Stimulated activated CD4-positive, alpha-beta T cell treated with anti-CD3 and anti-CD28 coated beads, Interleukin-1b, Interleukin-23, amount 100 ng/mL, for 48 hours (primary cell): Measurements from ENCODE around the gene TMEM147.

Source experiments
- DNase-seq: peaks from one replicate; pipeline ENCODE4 v3.0.0-alpha.2; 2020

TMEM147 gene

DNA sequence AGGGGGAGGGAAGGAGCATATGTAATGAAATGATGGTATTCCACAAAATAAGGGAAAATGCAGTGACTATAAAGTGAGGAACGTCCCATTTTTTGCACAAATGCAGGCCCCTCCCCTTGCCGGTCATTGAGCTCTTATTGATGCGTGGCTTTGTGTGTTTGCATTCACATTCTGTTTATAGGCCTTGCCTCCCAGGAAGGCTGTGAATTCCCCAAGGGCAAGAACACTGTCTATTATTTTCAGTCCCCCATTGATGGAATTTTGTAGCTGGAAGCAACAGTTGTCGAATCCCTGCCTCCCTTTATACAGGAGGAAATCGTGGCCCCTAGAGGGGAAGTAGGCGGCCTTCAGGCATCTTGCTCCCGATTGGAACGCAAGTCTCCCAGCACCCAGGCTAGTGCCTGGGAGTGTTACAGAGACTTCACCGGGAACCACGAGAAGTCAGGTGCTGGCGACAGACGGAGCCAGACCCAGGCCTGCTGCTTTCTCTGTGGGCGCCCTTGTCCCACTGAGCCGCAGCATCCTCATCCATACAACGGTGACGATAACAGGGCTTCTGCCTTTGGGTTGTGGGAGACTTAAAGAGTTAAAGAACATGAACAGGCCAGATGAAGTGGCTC lies 24.2 kb upstream of the TMEM147 start:
- no peak for DNase-seq

DNA sequence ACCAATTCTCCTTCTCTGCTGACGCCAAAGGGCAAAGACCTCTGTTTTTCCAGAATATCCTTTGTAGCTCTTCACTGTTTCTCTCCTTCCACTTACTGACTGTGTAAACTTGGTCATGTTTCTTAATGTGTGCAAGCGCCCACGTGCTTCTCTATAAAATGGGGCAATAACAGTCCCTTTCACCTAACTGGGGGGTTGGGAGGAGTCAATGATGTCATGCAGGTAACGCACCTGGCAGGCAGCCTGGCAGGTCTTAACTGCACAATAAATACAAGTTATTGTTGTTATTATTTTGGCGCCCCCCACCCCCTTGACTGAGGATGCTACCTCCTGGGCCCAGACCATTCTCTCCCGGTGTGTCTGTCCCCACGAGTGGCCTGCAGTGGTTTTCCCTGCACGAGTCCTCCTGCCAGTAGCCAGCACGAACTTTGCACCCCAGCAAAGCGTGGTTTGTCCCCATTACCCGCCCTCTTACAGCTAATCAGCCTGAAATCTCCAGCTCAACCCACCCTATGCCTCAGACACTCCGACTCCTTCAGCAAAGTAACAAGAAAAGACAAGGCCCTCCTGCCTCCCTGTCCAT lies 22.6 kb upstream of the TMEM147 start:
- DNase-seq, result no peak

DNA sequence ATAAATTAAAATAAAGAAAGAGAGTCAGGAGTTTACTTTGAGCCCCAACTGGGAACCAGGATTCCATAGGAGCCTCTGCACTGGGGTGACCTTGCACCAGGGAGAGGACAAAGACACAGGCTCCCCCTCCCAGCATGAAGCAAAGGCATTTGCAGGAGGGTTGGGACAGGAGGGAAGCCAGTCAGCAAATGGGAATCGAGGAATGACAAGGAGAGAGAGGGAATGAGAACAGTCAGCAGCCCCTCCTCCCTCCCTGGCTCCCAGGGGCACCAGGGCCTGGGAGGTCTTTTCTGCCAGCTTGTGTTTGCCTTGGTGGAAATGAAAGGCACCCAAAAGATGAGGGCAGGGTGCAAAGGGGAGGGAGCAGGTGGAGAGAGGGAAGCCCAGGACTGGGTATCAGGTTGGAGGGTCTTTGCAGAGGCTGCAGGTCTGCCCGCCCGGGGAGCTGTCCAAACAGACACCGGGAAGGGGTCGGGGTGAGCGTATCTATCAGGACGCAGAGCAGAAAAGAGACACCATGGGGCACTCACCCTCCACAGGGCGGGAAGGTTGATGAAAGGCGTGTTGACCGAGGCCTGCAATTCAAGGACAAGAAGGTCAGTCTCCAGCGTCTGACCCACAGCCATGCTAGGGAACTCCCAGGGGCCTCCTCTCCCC lies 21.1 kb upstream of the TMEM147 start:
- no peak for DNase-seq

DNA sequence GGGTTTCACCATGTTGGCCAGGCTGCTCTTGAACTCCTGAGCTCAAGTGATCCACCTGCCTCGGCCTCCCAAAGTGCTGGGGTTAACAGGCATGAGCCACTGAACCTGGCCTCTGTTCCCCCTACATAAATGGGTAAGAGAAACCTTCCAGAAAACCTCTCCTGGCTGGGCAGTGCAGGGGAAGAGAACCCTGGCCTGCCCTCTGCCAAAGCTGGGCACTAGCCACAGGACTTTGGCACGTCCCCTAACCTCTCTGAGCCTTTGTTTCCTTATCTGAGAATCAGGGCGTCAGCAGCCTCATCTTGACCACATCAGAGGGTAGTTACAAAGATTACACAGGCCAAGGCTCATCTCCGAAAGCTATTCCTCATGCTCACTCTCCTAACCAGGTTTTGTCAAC lies 19.6 kb upstream of the TMEM147 start:
- no peak for DNase-seq

DNA sequence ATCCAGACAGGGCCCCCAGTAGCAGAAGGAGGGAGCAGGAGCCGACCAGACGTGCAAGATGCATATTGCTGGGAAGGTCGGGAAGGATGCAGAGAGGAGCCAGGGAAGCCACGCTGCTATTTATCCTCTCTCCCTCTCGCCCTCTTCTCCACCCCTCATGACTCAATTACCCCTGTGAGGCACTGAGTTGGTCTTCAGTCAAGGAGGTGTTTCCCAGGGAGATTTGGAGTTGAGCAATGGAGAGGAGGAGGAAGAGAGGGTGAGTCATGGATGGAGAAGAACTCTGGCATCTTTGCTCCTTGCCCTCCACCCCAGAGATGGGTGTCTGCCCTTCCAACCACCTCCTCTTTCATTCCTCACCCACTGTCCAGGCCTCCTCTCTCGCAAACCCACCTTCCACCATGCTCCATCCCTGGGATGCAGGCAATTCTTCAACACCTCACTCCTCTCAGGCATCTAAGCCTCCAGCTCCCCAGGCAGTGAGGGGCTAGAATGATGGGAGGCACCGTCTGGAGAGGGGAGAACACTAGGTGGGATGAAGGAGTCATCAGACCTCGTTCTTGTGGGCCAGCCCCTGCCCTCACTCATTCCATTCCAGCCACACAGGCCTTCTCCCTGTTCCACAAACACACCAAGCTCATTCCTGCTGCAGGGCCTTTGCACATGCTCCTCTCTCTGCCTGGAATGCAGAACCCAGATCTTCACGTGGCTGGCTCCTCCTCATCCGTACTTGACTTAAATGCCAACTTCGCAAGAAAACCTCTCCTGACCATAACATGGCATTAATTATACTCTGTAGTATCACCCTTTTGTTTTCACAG lies 17.0 kb upstream of the TMEM147 start, which contains the start of gene SBSN:
Gene SBSN (minus strand): TSS at position 94 of the 821 bp plus-strand sequence. CDS start 30 bp downstream, at position 64.
- DNase-seq, result no peak

DNA sequence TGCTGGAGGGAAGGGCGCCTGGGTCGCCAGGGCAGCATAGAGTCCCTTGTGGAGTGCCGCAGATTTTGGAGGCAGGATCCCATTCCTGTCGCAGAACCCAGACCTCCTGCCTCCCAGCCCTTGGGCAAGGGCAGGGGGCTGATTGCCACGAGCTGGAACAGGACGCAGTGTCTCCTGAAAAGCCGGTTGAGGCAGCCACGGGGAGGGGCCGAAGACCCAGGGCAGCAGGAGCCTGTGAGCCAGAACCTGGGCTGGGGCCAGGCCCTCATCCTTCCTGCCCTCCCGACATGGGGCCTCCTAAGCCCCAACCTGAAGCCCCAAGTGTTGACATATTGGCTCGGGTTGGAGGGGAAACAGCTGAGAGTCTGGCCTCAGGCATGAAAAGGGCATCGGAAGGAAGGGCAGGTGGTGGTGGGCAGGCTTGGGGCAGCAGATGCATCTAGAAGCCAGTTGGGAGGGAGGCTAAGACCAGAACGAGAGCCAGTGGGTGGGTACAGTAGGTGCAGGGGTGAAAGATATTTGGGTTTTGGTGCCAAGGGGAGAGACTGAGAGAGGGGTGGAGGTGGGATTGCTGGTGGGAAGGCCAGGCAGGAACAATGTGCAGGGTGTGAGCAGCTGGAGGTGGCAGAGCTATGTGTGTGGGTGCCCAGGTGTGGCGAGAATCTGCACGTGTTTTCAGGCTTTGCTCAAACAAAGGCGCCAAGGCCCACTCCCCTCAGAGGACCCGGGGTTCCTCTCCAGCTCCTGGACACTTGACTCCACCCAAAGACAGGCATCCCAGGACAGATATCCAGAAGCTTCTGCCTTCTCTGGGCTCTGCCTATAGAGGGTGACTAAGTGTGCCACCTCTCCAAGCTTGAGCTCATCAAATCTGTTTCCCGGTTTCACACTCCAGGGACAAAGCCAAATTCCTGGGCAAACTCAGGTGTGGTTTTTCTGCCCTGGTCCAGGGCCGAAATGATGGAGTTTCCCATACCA lies 15.9 kb upstream of the TMEM147 start:
- DNase-seq, result no peak

DNA sequence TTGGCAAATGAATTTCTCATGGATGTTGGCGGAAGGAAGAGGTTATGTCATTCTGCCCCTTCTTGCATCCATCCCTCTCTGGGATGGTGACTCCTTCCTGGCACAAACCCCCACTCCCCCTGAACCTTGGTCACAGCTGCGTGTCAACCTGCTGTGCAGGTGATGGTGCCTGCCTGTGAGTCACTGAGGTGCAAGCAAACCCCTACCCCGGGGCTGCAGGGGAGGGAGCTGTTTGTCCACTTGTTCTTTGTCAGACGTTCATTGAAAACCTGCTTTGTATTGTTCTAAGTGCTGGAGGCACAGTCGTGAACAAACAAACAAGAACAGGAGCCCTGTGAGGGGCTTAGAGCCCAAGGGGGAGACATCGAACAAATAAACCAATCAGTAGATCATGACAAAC lies 14.1 kb upstream of the TMEM147 start:
- DNase-seq, result no peak

DNA sequence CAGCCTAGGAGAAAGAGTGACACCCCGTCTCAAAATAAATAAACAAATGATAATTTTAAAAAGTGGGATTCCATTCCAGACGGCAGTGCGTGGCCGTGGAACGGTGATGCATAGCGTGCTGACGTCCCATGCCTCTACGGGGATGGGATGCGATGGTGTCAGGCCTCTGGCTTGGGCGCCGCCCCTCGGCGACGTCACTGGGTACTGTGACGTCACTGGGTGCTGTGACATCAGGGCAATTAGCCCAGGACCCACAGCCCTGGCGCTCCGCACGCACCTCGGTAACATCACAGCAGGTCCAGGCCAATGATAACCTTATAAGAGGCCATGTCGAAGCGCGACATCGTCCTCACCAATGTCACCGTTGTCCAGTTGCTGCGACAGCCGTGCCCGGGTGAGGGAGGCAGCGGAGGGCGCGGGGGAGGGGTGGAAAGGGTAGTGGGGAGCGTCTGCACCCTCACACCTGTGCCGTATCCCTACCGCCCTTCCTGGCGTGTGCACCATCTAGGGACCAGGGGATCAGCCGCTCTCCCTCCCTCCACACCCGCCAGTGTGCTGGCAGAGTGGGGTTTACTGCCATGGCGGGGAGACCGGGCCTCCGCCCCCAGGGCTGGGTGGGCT lies 12.1 kb upstream of the TMEM147 start, which contains the start of gene GAPDHS:
Gene GAPDHS (plus strand): TSS at position 256 of the 621 bp plus-strand sequence. CDS start 72 bp downstream, at position 328.
- DNase-seq, result no peak

DNA sequence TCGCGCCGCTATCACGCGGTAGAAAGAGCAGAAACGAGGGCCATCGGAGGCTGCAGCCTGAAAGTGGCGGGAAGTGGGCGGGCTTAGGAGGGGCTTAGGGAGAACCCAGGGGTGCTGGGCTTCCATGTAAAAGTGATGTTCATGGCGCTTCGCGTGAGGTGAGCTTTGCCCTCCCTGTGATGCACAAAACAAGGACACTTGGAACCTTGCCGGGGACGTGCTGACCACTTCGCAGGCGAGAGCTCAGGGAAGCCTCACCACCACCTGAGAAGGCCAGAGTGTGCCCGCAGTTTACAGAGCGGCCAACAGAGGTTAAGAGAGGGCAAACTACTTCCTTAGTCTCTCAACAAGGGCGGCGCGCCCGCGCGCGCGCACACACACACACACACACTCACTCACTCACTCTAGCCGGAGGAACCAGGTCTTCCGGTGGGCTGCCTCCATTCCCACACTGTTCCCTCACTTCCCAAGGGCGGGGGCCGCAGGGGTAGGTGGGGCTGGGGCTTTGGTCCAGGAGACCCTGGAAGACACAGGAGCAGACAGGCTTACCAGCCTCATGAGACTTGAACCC lies 11.5 kb upstream of the TMEM147 start:
- peak; percentile 25 for DNase-seq

DNA sequence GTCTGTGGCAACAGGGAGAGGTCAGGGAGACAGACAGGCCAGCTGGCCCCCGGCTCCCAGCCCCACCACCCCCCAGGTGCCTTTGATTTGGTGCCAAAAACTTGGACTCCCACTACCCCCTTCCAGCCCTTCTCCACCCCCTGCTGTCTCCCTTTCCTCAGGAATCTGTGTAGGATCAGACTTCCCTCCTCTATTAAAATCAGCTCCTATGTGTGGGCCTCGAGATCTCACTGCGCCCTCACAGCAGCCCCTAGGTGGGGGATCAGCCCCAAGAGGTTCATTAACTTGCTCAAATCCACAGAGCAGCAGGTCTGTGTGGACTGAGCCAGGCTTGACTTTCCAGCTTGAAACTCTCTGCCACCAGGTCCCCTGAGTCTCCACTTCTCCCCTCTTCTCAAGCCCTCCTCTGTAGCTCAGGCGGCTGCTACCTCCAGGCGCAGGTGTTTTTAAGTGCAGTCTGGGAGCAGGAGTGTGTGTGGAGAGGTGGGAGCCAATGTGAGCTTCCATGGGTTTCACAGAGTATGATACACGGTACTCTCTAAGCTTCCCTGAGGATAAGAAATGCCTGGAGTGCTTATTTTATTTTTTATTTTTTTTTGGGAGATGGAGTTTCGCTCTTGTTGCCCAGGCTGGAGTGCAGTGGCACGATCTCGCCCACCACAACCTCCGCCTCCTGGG lies 10.5 kb upstream of the TMEM147 start:
- DNase-seq, result no peak

DNA sequence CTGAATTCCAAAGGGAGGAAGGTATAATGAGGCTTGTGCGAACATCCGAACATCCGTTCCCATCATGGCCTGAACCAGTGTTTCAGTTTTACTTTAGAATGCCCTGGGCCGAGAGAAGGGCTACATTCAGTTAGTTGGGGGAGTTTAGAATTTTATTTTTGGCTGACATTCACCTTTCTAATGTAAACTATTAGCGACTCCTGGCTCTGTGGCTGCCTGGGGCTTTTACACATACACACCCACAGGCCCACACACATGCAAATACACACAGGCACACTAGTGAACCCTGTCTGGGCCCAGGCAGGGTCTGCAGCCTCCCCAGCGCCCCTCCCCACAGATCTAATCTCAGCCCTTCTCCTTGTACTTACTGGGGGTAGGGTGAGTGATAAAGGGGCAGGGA lies 6.1 kb upstream of the TMEM147 start:
- no peak for DNase-seq

DNA sequence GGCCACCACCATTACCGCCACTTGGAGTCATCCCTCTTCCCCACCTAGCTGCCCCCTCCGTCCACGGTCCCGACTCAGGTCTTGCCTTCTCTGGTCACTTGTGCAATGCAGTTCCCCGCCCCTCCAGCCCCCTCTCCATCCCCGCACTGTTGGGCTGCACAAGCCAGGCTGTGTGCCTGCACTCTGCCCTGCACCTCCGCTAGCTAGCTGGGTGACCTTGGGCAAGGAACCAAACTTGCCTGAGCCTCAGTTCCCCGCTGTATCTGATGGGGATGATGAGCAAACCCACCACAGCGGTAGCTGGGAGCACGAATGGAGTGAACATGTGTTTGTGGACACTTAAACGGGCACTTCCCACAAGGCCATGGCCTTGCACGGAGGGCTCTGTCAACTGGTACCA lies 5.6 kb upstream of the TMEM147 start:
- no peak for DNase-seq

DNA sequence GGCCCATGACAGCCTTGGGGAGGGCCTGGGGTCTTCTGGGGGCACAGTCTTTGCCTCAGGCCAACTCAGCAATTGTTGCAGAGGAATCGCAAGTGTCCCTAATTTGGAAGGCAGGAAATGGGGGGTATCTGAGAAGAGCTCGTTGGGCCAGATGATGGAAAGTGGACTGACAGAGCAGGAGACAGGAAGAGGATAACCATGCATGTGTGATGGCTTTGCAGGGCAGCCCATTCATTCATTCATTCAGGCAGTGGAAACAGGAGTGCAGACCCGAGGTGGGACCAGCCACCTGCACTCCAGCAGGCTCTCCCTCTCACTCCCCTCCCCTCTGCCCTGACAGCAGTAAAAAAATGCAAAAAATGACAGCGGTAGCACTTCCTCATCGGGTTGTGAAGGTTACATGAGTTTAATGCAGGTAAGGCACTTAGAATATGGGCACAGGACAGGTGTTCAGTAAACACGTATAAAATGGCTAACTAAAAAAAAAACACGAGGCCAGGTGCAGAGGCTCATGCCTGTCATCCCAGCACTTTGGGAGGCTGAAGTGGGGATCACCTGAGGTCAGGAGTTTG lies 5.0 kb upstream of the TMEM147 start:
- no peak for DNase-seq

DNA sequence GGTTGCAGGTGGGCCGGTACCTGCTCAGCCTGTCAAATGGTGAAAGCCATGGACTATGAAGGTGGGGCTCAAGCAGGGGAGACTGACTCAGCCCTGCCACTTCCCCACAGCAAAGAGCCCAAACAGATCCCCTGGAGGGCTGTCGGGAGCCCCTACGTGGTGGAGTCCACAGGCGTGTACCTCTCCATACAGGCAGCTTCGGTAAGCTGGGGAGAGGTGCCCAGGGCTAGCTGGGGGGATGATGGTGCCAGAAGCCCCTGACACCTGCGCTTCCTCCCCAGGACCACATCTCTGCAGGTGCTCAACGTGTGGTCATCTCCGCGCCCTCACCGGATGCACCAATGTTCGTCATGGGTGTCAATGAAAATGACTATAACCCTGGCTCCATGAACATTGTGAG lies 3.2 kb upstream of the TMEM147 start:
- no peak for DNase-seq

DNA sequence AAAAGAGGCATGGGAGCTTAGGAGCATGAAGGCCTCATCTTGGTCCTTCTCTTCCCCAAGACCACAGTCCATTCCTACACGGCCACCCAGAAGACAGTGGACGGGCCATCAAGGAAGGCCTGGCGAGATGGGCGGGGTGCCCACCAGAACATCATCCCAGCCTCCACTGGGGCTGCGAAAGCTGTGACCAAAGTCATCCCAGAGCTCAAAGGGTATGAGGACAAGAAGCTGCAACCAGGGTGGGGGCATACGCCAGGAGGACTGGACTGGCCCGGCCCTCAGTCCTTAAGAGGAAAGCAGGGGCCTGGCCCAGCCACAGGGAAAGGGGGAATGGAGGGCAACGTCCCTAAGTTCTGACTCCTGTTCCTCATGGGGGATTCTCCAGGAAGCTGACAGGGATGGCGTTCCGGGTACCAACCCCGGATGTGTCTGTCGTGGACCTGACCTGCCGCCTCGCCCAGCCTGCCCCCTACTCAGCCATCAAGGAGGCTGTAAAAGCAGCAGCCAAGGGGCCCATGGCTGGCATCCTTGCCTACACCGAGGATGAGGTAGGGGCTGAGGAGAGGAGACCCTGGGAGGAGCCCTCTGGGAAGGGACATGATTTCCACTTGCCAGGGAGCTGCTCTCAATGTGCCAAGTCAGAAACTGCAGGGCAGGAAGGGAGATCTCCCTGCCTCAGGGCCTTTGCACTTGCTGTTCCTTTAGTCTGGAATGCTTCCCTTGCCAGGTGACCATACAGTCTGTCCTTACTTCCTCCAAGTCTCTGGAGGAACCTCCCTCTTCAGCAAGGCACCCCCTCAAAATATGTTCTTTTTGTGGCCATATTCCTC lies 1.9 kb upstream of the TMEM147 start:
- no peak for DNase-seq

DNA sequence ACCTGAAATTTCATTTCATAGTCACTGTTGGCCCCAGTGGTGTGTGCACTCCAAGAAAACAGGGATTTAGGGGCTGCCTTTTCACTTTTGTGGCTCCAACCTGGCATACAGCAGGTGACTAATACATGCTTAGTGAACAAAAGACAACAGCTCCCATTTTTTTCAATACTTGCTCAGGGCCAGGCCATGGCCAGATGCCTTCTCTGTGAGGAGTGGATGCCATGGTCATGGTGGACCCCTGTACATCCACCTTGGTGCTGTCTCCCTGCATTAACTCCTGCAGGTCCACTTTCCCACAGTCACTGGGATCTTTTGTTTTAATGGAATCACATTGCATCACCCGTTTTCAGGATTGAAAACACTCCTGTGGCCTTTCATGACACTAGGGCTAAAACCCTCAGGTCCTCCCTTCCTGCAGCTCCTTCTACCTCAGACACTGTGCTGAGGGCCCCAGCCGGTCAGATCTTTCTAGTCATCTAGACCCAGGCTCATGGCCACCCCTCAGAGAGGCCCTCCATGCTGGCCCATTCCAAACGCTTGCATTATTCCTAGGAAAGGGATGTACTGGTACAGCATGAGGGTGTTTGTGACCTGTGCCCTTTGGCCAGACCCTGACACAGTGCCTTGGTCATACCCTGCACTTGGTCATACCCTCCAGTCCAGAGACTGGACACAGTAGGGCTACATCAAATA lies 1.2 kb upstream of the TMEM147 start:
- no peak for DNase-seq

DNA sequence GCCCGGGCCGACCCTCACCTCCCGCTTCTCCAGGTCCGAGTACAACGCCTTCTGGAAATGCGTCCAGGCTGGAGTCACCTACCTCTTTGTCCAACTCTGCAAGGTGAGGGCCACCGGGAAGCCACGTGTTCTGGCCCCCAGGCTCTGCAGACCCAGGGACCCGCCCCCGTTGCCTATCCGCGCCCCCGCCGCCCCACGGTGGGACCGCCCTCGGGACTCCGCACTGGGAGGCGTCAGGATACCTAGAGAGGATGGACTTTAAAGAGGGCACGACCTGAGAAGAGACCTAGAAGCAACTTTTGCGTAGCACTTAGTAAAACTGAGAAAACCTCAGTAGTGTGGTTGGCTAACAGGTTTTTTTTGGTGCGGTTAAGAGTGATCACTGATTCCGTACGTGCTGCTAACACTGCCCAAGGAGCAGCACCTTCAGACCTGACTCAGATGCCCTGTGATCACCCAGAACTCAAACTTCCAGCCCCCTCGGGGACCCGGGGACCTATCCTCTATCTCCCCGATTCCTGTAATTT lies 492 bp downstream of the TMEM147 start:
- DNase-seq, result peak; percentile 81

DNA sequence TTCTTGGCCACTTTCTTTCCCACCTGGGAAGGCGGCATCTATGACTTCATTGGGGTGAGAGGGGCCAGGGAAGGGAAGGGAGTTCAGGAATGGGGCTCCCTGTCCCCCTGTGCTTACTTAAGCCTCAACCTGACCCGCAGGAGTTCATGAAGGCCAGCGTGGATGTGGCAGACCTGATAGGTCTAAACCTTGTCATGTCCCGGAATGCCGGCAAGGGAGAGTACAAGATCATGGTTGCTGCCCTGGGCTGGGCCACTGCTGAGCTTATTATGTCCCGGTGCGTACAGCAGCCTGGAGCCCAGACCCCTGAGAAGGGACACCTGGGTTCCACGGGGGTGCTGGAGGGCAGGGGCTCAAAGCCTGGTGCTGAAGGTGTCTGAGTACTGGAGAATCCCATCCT lies 1.1 kb downstream of the TMEM147 start:
- DNase-seq, result no peak
